Activated CD8-positive, alpha-beta memory T cell treated with anti-CD3 and anti-CD28 coated beads for 1 hour (primary cell): ENCODE data around the gene ARL5B.

Experiments used
- DNase-seq, 2 donors: peaks; one replicate each; pipeline ENCODE4 v3.0.0-alpha.2; 2020; ENCODE audit warnings: low read depth in 1 of 2; ENCODE audit errors: extremely low read depth in 1 of 2

The ARL5B gene

GRCh38 chr10:18658271-18659124, 733 bp upstream of the ARL5B start:
- DNase-seq, result no peak

- no peak for DNase-seq
Measured at GRCh38 chr10:18659819-18660535, 746 bp downstream of the ARL5B start.

GRCh38 chr10:18660816-18661431, 1.7 kb downstream of the ARL5B start:
- DNase-seq, result no peak

- no peak for DNase-seq
Measured at GRCh38 chr10:18664841-18665478, 5.7 kb downstream of the ARL5B start.

GRCh38 chr10:18665815-18666558, 6.8 kb downstream of the ARL5B start:
- no peak for DNase-seq

GRCh38 chr10:18666810-18667209, 7.6 kb downstream of the ARL5B start:
- no peak for DNase-seq

GRCh38 chr10:18668026-18668425, 8.8 kb downstream of the ARL5B start:
- DNase-seq, result no peak

GRCh38 chr10:18675086-18675801, 16.0 kb downstream of the ARL5B start:
- DNase-seq, result no peak

- DNase-seq, result no peak
Measured at GRCh38 chr10:18680754-18681153, 21.5 kb downstream of the ARL5B start.

- DNase-seq, result no peak
Measured at GRCh38 chr10:18681366-18681765, 22.1 kb downstream of the ARL5B start.

- DNase-seq, result no peak
Measured at GRCh38 chr10:18681971-18682411, 22.8 kb downstream of the ARL5B start.

GRCh38 chr10:18683427-18683826, 24.2 kb downstream of the ARL5B start:
- no peak for DNase-seq

- DNase-seq, result no peak
Measured at GRCh38 chr10:18684416-18684815, 25.2 kb downstream of the ARL5B start.

GRCh38 chr10:18684953-18685352, 25.7 kb downstream of the ARL5B start:
- no peak for DNase-seq

GRCh38 chr10:18685555-18685954, 26.3 kb downstream of the ARL5B start:
- no peak for DNase-seq

- no peak for DNase-seq
Measured at GRCh38 chr10:18687195-18687594, 28.0 kb downstream of the ARL5B start.

- DNase-seq, result no peak
Measured at GRCh38 chr10:18687706-18688105, 28.5 kb downstream of the ARL5B start.

- DNase-seq, result no peak
Measured at GRCh38 chr10:18689498-18689897, 30.3 kb downstream of the ARL5B start.

- no peak for DNase-seq
Measured at GRCh38 chr10:18690541-18690940, 31.3 kb downstream of the ARL5B start.
